Globus pallidus (tissue), 1 donor: ENCODE measurements around the gene DMTF1.
"Not testable (repeated sequence)": the region's sequence is repeated elsewhere in the genome, so short reads cannot be mapped to it uniquely, and the experiment has no call there.

ENCODE experiments used
- DNase-seq: peaks from one replicate; pipeline ENCODE4 v3.0.0-alpha.2; 2015; ENCODE audit warnings: low spot score

Gene DMTF1

GRCh38 chr7:87152112-87152896 is at the start of gene DMTF1:
DMTF1 (plus strand) TSS chr7:87152453; CDS start chr7:87164942, 12,489 bp downstream.
- peak; percentile 97 for DNase-seq

- no peak for DNase-seq
Observed at GRCh38 chr7:87105401-87105800, 46.9 kb upstream of the DMTF1 start.

- no peak for DNase-seq
Observed at GRCh38 chr7:87106974-87107612, 45.2 kb upstream of the DMTF1 start.

GRCh38 chr7:87107949-87108776 is 44.1 kb upstream of the DMTF1 start:
- DNase-seq = no peak

GRCh38 chr7:87110778-87111177 is 41.5 kb upstream of the DMTF1 start:
- no peak for DNase-seq

GRCh38 chr7:87111877-87112276 is 40.4 kb upstream of the DMTF1 start:
- no peak for DNase-seq

- DNase-seq = no peak
Observed at GRCh38 chr7:87113077-87113476, 39.2 kb upstream of the DMTF1 start.

GRCh38 chr7:87113904-87114303 is 38.3 kb upstream of the DMTF1 start:
- not testable (repeated sequence) for DNase-seq

- not testable (repeated sequence) for DNase-seq
Observed at GRCh38 chr7:87115772-87116171, 36.5 kb upstream of the DMTF1 start.

- DNase-seq = no peak
Observed at GRCh38 chr7:87116315-87116714, 35.9 kb upstream of the DMTF1 start.

- DNase-seq = no peak
Observed at GRCh38 chr7:87119581-87119980, 32.7 kb upstream of the DMTF1 start.

GRCh38 chr7:87123105-87123504 is 29.1 kb upstream of the DMTF1 start:
- no peak for DNase-seq

- no peak for DNase-seq
Observed at GRCh38 chr7:87127019-87127418, 25.2 kb upstream of the DMTF1 start.

- no peak for DNase-seq
Observed at GRCh38 chr7:87128861-87129267, 23.4 kb upstream of the DMTF1 start.

- DNase-seq = no peak
Observed at GRCh38 chr7:87129332-87129731, 22.9 kb upstream of the DMTF1 start.

GRCh38 chr7:87129848-87130247 is 22.4 kb upstream of the DMTF1 start:
- DNase-seq = no peak

GRCh38 chr7:87131771-87132170 is 20.5 kb upstream of the DMTF1 start:
- no peak for DNase-seq

GRCh38 chr7:87137271-87137670 is 15.0 kb upstream of the DMTF1 start:
- no peak for DNase-seq

GRCh38 chr7:87139514-87139913 is 12.7 kb upstream of the DMTF1 start:
- DNase-seq = no peak

GRCh38 chr7:87140271-87140748 is 11.9 kb upstream of the DMTF1 start:
- no peak for DNase-seq

GRCh38 chr7:87144173-87144657 is 8.0 kb upstream of the DMTF1 start:
- DNase-seq = no peak

- no peak for DNase-seq
Observed at GRCh38 chr7:87146740-87147386, 5.4 kb upstream of the DMTF1 start.
